ENCODE data around the gene HSF2BP.

- TF ChIP-seq CTCF (IDR thresholded peaks at IDR 0.05) (no peak), EP300 (IDR thresholded peaks at IDR 0.05) (no peak)
These were observed 26.8 kb downstream of the HSF2BP start for GRCh38 chr21:43632373-43632905.
